ENCODE results near the gene RNF141. TPM values are rescaled to one million over a fixed set of nuclear protein-coding genes. Genes with fewer than 3 reads are reported as not detected.

Gene RNF141
- total and polyA plus RNA-seq, 10 of the 15 experiments (the other 5 are each of a cell fraction or from before 2014, with no cell fraction given): 7.6 to 36.8 (median 13.6) TPM

GRCh38 chr11:10503777-10504480, 37.1 kb downstream of the RNF141 start (continued):
- no peak for TF ChIP-seq CEBPZ (IDR thresholded peaks at IDR 0.05; ENCODE audit: low read depth, low read length)
- no peak for TF ChIP-seq CREM (IDR thresholded peaks at IDR 0.05; ENCODE audit: low read depth)
- no peak for TF ChIP-seq NFXL1 (IDR thresholded peaks at IDR 0.05; ENCODE audit: borderline replicate concordance)
- TF ChIP-seq, protein P1, sequence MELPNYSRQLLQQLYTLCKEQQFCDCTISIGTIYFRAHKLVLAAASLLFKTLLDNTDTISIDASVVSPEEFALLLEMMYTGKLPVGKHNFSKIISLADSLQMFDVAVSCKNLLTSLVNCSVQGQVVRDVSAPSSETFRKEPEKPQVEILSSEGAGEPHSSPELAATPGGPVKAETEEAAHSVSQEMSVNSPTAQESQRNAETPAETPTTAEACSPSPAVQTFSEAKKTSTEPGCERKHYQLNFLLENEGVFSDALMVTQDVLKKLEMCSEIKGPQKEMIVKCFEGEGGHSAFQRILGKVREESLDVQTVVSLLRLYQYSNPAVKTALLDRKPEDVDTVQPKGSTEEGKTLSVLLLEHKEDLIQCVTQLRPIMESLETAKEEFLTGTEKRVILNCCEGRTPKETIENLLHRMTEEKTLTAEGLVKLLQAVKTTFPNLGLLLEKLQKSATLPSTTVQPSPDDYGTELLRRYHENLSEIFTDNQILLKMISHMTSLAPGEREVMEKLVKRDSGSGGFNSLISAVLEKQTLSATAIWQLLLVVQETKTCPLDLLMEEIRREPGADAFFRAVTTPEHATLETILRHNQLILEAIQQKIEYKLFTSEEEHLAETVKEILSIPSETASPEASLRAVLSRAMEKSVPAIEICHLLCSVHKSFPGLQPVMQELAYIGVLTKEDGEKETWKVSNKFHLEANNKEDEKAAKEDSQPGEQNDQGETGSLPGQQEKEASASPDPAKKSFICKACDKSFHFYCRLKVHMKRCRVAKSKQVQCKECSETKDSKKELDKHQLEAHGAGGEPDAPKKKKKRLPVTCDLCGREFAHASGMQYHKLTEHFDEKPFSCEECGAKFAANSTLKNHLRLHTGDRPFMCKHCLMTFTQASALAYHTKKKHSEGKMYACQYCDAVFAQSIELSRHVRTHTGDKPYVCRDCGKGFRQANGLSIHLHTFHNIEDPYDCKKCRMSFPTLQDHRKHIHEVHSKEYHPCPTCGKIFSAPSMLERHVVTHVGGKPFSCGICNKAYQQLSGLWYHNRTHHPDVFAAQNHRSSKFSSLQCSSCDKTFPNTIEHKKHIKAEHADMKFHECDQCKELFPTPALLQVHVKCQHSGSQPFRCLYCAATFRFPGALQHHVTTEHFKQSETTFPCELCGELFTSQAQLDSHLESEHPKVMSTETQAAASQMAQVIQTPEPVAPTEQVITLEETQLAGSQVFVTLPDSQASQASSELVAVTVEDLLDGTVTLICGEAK (IDR thresholded peaks at IDR 0.05; ENCODE audit: borderline replicate concordance): no peak
- no peak for TF ChIP-seq EGR1 (IDR thresholded peaks at IDR 0.05; ENCODE audit: borderline replicate concordance in 1 of 2, low read depth in 2 of 2, low read length in 2 of 2)

All from GM12878 (cell line).